ENCODE measurements around the gene GYG2. TPM values are rescaled to one million over a fixed set of nuclear protein-coding genes. Genes with fewer than 3 reads are reported as not detected.
A peak's percentile ranks its signal among the peaks of the same experiment; 100 is the strongest.
"Not testable (repeated sequence)": the region's sequence is repeated elsewhere in the genome, so short reads cannot be mapped to it uniquely, and the experiment has no call there.

The GYG2 gene
- total and polyA plus RNA-seq, 2 of the 13 experiments (the other 11 are each of a cell fraction or from before 2014, with no cell fraction given) = 20.0 to 24.3 TPM

DNA sequence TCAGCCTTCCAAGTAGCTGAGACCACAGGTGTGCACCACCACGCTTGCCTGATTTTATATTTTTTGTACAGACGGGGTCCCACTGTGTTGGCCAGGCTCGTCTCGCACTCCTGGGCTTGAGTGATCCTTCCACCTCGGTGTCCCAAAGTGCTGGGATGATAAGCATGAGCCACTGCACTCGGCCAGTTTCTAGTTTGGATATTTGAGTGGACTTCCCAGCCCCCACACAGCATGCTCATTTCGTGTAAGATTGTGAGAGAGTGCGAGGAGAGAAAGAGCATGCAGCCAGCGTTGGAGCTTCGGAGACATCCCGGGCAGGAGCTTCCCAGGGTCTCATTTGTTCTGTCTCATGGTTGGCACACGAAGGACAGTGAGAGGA lies 68.6 kb downstream of the GYG2 start:
- WGBS (ENCODE audit: low lambda C conversion rate) = 39% methylated on average over 10 of the region's 12 CpGs

DNA sequence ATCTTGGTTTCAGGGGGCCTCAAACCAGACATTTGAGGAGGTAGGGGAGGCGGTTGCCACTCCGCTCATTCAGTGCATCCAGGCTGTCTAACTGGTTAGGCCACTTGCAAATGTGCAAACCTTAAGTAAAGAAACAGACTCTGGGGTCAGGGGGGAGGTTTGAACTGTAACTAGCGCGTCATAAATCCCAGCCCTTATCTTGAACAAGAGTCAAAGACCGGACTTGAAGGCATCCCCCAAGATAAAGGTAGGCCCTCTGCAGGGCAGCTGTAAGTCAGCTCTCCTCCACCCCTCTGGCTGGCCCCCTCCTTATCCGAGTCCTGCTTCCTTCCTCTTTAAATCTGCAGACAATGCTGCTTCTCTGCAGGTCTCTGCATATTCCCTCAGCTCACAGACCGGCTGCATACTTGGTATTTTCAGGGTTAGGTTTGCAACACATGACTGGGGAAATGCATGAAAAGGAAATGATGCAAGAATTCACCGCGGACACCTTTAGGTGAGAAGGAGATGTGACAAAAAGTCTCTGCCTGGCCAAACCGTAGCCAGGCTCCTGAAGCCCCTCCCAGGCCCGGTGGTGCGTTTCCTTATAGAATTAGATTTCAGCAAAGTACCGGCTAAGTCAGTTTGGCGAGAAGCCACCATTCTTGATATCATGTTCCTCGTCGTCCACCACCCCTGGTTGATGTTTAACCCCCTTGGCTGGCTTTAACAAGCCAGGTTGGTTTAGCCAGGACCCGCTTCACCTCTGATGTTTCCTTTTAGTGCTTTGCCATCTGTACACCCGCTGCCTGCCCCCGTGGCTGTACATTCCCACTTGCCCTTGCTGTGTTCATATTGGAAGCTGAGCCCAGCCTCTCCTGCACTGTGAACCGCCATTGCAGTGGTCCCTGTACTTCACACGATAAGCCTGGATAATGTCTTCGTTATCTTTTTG lies 69.2 kb downstream of the GYG2 start:
- H3K9ac ChIP-seq (ENCODE audit: insufficient read depth, low read depth, low read length) = peak overlapping the region; percentile 68
- H3K79me2 ChIP-seq (ENCODE audit: insufficient read depth, low read length); H3K36me3 ChIP-seq (replicated peaks in 1 of 2; ENCODE audit: control insufficient read depth in 1 of 2, insufficient read depth in 2 of 2, low read length in 2 of 2); H3K27me3 ChIP-seq (ENCODE audit: control insufficient read depth in 1 of 2, insufficient read depth in 2 of 2, low read length in 2 of 2); H4K20me1 ChIP-seq (ENCODE audit: insufficient read depth, low read length); H3K9me3 ChIP-seq (ENCODE audit: low read length); in situ Hi-C loops (cut with HindIII; ENCODE audit: extremely low pct_ligation_motif_present, low pct_unique_long_range_greater_than_20kb); CTCF ChIA-PET (ENCODE audit: low intra/inter-chr PET ratio, low total read pairs); TF ChIP-seq EP300 (CRISPR knock-in tag; IDR thresholded peaks at IDR 0.05; ENCODE audit: borderline replicate concordance); CREM (CRISPR knock-in tag; IDR thresholded peaks at IDR 0.05): not testable (repeated sequence)
- H3K4me1 ChIP-seq (ENCODE audit: insufficient read depth, low read length) = peaks cover 17% of the 10 kb centered on the region
- peak overlapping the region; percentile 87 for H3K4me2 ChIP-seq (ENCODE audit: low read depth, low read length)
- peak overlapping the region; percentile 93 for H3K27ac ChIP-seq (ENCODE audit: extremely low read length, insufficient read depth, low read length)
- intact Hi-C loops (cut with micrococcal nuclease; ENCODE audit: unreplicated experiment) = loop anchor here (1.0 kb wide), 1 partner anchor 30 kb away; no protein-coding TSS in a partner anchor
- peak; percentile 50 for DNase-seq (ENCODE audit: low spot score)
- BruUV-seq (replicated peaks) = TSS peak; percentile 85
- ATAC-seq = peak; percentile 89
- 0% methylated on average over 9 of the region's 22 CpGs for WGBS (ENCODE audit: low lambda C conversion rate)
- POLR2A ChIA-PET = interaction anchor here (2.7 kb wide), 1 partner anchor 31 kb away, joined by 16 read pairs; the partner anchor contains the start of gene ARSD
- peak overlapping the region; percentile 23 for H2AFZ ChIP-seq (ENCODE audit: low read length)
- H3K4me3 ChIP-seq (replicated peaks in 1 of 3; ENCODE audit: insufficient read depth in 1 of 3, low read depth in 2 of 3, low read length in 3 of 3) = peak overlapping the region; percentile 52 to 68 (median 63); a peak in 5 of 6 replicates
- FAIRE-seq = peak; percentile 86
- TF ChIP-seq EP300 (IDR thresholded peaks at IDR 0.05; ENCODE audit: low read depth in 2 of 2, low read length in 2 of 2) (peak in 1 of 2 experiments; percentile 15; a peak in 1 of 4 replicates), ZC3H4 (CRISPR knock-in tag; IDR thresholded peaks at IDR 0.05; ENCODE audit: borderline replicate concordance) (0 out of 2 replicates have a peak, but pooled peaks have one; percentile 66), CREM (IDR thresholded peaks at IDR 0.05) (peak; percentile 33; the same call in 1 of the 2 replicates), CEBPG (CRISPR knock-in tag; IDR thresholded peaks at IDR 0.05) (peak; percentile 73)
- TF ChIP-seq, protein P1, sequence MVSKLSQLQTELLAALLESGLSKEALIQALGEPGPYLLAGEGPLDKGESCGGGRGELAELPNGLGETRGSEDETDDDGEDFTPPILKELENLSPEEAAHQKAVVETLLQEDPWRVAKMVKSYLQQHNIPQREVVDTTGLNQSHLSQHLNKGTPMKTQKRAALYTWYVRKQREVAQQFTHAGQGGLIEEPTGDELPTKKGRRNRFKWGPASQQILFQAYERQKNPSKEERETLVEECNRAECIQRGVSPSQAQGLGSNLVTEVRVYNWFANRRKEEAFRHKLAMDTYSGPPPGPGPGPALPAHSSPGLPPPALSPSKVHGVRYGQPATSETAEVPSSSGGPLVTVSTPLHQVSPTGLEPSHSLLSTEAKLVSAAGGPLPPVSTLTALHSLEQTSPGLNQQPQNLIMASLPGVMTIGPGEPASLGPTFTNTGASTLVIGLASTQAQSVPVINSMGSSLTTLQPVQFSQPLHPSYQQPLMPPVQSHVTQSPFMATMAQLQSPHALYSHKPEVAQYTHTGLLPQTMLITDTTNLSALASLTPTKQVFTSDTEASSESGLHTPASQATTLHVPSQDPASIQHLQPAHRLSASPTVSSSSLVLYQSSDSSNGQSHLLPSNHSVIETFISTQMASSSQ (IDR thresholded peaks at IDR 0.05; ENCODE audit: low read depth) = peak; percentile 51
- TF ChIP-seq, protein P1 (CRISPR knock-in tag; IDR thresholded peaks at IDR 0.05; ENCODE audit: borderline replicate concordance) = peak; percentile 43; the same call in 1 of the 2 replicates

More for the DNA sequence above, 68.6 kb downstream of the GYG2 start:
- 0 out of 6 replicates have a peak overlapping the region, but pooled peaks of 1 of the 3 experiments have one; percentile 68 for H3K4me3 ChIP-seq (replicated peaks in 1 of 3; ENCODE audit: insufficient read depth in 1 of 3, low read depth in 2 of 3, low read length in 3 of 3)
- peaks cover 17% of the 10 kb centered on the region for H3K4me1 ChIP-seq (ENCODE audit: insufficient read depth, low read length)
- H3K4me2 ChIP-seq (ENCODE audit: low read depth, low read length) = peak overlapping the region; percentile 87
- peak overlapping the region; percentile 93 for H3K27ac ChIP-seq (ENCODE audit: extremely low read length, insufficient read depth, low read length)
- H3K9ac ChIP-seq (ENCODE audit: insufficient read depth, low read depth, low read length) = peak overlapping the region; percentile 68; the same call in 1 of the 2 replicates
- CTCF ChIA-PET (ENCODE audit: low intra/inter-chr PET ratio, low total read pairs) = no interaction called here
- POLR2A ChIA-PET = interaction anchor here (2.7 kb wide), 1 partner anchor 31 kb away, joined by 16 read pairs; the partner anchor contains the start of gene ARSD
- intact Hi-C loops (cut with micrococcal nuclease; ENCODE audit: unreplicated experiment) = no loop called here
- H3K79me2 ChIP-seq (ENCODE audit: insufficient read depth, low read length) = no peaks in the 10 kb centered on the region
- DNase-seq (ENCODE audit: low spot score) (no peak), FAIRE-seq (no peak), ATAC-seq (no peak; the same call in 2 of the 3 replicates)
- no peak overlapping the region for H2AFZ ChIP-seq (ENCODE audit: low read length)
- no peaks in the 10 kb centered on the region for H3K27me3 ChIP-seq (ENCODE audit: control insufficient read depth in 1 of 2, insufficient read depth in 2 of 2, low read length in 2 of 2)
- TF ChIP-seq ZNF121 (CRISPR knock-in tag; IDR thresholded peaks at IDR 0.05) = peak; percentile 65
- TF ChIP-seq, protein P2, sequence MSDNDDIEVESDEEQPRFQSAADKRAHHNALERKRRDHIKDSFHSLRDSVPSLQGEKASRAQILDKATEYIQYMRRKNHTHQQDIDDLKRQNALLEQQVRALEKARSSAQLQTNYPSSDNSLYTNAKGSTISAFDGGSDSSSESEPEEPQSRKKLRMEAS (IDR thresholded peaks at IDR 0.05) = 0 out of 2 replicates have a peak, but pooled peaks have one; percentile 5
- TF ChIP-seq NCOA2 (CRISPR knock-in tag; IDR thresholded peaks at IDR 0.05) = no peak
- no peaks in the 10 kb centered on the region for H4K20me1 ChIP-seq (ENCODE audit: insufficient read depth, low read length)
- BruUV-seq (replicated peaks) = no TSS peak
- H3K36me3 ChIP-seq (replicated peaks in 1 of 2; ENCODE audit: control insufficient read depth in 1 of 2, insufficient read depth in 2 of 2, low read length in 2 of 2) = no peaks in the 10 kb centered on the region
- H3K9me3 ChIP-seq (ENCODE audit: low read length) = no peaks in the 10 kb centered on the region
- in situ Hi-C loops (cut with HindIII; ENCODE audit: extremely low pct_ligation_motif_present, low pct_unique_long_range_greater_than_20kb) = no loop called here
